Measurements from ENCODE around the gene RAB7A.
"Not testable (repeated sequence)": the region's sequence is repeated elsewhere in the genome, so short reads cannot be mapped to it uniquely, and the experiment has no call there.

Gene RAB7A

GRCh38 chr3:128760881-128761280, 34.9 kb downstream of the RAB7A start:
- no peak for DNase-seq

DNA sequence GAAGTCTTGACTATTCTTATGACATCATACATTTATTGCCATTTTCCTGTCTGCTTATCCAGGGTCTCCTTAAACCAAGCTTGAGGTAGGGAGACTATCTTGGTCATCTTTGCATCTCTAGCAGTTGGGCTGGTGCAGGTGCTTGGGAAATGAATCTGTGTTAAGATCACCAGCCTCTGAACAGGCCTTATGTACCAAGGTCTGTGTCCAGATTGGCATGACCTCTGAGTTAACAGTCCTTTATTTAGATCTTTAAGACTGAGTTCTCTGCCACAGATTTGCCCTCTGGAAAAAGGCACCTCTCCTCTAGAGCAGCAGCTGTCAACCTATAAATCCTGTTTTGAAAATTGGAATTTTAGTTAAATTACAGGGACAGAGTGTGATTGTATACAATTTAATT, 35.4 kb downstream of the RAB7A start:
- no peak for DNase-seq

GRCh38 chr3:128763967-128764366, 38.0 kb downstream of the RAB7A start:
- DNase-seq, result peak; percentile 12

GRCh38 chr3:128764863-128765262, 38.9 kb downstream of the RAB7A start:
- no peak for DNase-seq

- DNase-seq, result no peak
Measured at GRCh38 chr3:128767094-128767750, 41.2 kb downstream of the RAB7A start.

DNA sequence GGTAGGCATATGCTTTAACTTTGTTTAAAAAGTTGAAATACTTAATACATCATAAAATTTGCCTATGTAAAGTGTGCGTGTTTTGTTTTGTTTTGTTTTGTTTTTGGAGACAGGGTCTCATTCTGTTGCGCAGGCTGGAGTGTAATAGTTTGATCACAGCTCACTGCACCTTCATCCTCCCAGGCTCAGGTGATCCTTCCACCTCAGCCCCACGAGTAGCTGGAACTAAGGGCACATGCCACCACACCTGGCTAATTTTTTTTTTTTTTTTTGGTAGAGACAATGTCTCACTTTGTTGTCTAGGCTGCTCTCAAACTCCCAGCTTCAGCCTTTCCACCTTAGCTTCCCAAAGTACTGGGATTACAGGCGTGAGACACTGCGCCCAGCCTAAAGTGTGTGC, 42.5 kb downstream of the RAB7A start:
- DNase-seq, result no peak

GRCh38 chr3:128770387-128770786, 44.4 kb downstream of the RAB7A start:
- no peak for DNase-seq

DNA sequence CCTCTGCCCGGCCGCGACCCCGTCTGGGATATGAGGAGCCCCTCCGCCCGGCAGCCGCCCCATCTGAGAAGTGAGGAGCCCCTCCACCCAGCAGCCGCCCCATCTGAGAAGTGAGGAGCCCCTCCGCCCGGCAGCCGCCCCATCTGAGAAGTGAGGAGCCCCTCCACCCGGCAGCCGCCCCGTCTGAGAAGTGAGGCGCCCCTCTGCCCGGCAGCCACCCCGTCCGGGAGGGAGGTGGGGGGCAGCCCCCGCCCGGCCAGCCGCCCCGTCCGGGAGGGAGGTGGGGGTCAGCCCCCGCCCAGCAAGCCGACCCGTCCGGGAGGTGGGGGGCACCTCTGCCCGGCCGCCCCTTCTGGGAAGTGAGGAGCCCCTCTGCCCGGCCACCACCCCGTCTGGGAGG, 47.2 kb downstream of the RAB7A start:
- not testable (repeated sequence) for DNase-seq

- not testable (repeated sequence) for DNase-seq
Measured at GRCh38 chr3:128773592-128773991, 47.6 kb downstream of the RAB7A start.

DNA sequence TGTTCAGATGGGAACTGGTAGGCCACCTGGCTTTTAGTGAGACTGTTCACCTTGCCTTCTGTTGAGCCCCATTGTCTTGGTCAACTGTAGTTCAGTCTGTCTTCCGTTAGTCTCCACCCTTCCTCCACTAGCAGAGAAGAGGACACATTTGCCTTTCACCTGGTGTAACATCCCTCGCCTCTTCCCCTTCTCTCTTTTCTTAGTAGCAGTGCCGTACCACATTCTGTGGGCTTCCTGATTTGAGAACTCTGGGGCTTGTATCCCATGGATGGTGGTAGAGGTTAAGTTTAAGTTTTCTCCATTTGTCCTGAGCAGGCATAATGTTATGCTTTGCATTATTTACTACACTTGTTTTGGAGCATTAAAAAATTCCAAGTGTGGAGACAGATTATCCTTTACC, 49.3 kb downstream of the RAB7A start:
- DNase-seq, result no peak

GRCh38 chr3:128775906-128776542, 50.0 kb downstream of the RAB7A start:
- DNase-seq, result no peak

GRCh38 chr3:128780101-128780837, 54.3 kb downstream of the RAB7A start:
- no peak for DNase-seq

DNA sequence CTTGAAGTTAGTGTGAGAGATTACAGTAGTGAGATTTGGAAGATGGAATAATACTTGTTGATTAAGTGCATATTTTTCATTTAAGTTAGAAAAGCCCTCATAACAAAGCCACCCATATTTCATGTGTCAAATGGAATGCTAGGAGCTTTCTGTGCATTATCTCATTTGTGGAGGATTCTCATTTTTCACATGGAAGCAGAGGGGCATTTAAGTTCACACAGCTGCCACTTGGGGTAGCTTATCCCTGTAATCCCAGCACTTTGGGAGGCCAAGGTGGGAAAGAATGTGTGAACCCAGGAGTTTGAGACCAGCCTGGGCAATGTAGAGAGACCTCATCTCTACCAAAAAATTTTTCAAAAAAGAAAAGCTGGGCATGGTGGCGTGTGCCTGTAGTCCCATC, 55.2 kb downstream of the RAB7A start:
- no peak for DNase-seq

DNA sequence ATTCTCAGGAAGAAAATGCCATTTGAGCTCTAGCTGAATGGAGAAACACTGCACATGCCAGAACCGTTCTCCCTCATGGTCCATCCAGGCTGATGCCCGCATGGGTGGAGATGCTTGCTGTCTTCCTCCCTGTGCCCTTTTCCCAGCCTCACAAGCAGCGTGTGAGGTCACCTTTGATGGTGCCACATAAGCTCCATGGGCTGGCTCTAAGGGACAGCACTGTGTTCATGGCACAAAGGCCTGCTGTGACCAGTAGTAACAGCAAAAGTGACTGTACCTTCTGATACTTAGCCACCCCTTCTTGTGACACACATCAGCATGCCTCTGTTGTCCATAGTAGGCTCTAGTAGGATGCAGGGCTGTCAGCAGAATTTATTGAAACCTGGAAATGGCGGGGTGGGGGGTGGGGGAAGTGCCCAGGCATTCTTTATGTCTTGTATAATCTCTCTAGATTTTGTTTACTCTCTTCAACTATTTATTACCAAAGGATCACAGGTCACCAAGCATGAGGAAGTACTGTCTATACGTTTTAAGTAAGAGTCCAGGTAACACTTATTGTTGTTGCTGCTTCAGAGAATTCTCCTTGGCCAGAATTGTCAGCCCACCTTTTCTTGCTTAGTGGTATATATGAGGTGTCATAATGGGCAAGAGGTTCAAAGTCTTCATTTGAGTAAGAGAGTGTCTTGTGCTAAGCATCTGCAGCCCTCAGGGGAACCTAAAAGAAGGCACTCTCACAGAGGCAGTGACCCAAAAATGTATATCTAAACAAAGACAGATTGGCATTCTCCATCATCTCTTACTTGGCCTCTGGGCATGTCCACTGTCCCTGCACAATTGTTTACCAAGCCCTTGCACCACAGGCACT, 56.5 kb downstream of the RAB7A start:
- DNase-seq, result no peak

DNA sequence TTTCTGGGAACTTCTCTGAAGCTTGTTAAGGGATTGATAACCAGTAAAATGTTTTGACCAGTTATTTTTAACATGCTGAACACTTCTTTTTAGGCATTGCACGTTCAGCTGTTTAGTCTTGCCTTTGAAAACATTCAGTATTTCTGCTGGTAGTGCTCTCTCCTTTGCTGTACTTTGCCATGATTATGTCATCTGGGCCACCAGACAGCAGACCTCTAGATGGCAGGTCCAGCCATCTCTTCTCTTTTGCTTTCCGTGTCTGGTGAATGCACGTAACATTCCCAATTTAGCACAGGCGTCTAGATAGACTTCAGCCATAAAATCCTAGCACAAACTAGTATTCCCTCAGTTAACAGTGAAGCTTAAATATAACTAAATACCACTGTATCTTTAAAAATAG, 57.8 kb downstream of the RAB7A start:
- DNase-seq, result no peak

GRCh38 chr3:128784232-128784631, 58.2 kb downstream of the RAB7A start:
- peak; percentile 57 for DNase-seq

- DNase-seq, result no peak
Measured at GRCh38 chr3:128784843-128785242, 58.9 kb downstream of the RAB7A start.

- DNase-seq, result no peak
Measured at GRCh38 chr3:128786434-128787020, 60.5 kb downstream of the RAB7A start.

DNA sequence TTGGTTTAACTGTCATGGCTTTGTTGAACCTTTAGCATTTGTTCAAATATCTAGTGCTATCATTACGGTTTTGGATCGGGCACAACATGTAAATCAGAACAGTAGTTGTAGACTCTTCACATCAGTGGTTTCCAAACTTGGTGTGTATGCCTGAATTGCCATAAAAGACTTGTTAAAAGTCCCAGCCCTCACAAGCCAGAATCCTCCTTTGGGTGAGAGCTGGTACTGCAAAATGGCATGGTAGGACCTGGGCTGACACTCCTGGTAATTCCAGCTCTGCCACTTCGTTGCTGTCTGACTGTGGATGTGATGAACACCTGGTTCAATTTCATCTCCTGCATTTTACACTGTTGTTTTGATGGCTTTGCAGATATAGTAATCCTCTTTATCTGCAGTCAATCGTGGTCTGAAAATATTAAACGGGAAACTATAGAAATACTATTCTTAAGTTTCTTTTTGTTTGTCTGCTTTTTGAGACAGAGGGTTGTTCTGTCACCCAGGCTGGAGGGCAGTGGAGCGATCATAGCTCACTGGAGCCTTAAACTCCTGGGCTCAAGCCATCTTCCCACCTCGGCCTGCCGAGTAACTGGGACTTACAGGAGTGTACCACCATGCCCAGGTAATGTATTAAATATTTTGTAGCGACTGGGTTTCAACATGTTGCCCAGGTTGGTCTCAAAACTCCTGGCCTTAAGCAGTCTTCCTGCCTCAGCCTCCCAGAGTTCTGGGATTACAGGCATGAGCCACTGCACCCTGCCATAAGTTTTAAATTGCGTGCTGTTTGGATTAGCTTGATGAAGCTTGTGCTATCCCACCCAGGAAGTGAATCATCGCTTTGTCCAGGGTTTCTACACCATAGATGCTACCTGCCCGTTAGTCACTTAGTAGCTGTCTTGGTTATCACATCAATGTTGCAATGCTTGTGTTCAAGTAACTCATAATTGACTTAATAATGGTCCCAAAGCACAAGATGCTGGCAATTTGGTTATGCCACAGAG, 61.6 kb downstream of the RAB7A start:
- DNase-seq, result peak; percentile 49

- DNase-seq, result no peak
Measured at GRCh38 chr3:128788268-128788869, 62.4 kb downstream of the RAB7A start.

All from CD4-positive, alpha-beta T cell treated with Interleukin-12 subunit alpha and Interleukin-12 subunit beta, for 1 hour (primary cell).